NCI-H446 (cell line): ENCODE results near the gene BACE2.

Experiments
- DNase-seq, 2 experiments: peaks; one replicate each; lab custom pipeline; 2025; lab: John Stamatoyannopoulos, UW

Gene BACE2

DNA sequence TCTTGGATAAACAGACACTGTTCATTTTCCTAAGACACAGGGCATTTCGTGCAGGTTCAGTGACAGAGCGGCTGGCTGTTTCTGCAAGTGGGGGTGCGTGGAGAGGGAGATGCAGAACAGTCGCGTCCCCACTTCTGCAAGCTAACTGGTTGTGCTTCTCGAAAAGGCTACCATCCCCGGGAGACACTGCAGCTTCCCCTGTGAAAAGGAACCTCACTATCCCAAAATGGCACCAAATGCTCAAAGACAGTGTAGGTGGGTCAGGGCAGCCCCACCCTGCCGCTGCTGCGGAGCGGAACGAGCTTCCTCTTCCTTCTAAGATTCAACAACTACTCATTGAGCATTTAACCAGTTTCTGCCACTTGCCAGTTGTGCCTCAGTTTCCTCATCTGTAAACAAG is 19.2 kb upstream of the BACE2 start:
- no peak for DNase-seq

DNA sequence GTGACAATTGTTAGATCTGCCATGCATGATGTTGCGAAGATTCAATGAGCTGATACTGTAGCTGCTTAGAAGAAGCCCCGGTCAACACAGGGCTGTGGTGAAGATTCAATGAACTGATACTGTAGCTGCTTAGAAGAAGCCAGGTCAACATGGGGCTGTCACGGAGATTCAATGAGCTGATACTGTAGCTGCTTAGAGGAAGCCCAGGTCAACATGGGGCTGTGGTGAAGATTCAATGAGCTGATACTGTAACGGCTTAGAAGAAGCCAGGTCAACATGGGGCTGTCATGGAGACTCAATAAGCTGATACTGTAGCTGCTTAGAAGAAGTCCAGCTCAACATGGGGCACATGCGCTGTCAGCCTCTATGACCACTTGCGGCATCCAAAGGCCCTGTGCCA is 18.8 kb upstream of the BACE2 start:
- no peak for DNase-seq

DNA sequence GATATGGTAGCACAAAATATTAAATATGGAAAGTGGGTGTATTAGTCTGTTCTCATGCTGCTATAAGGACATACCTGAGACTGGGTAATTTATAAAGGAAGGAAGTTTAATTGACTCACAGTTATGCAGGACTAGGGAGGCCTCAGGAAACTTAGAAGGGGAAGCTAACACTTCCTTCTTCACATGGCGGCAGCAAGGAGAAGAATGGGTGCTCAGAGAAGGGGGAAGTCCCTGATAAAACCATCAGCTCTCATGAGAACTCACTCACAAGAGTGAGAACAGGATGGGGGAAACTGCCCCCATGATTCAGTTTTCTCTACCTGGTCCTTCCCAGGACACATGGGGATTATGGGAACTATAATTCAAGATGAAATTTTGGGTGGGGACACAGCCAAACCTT is 15.8 kb upstream of the BACE2 start:
- no peak for DNase-seq

DNA sequence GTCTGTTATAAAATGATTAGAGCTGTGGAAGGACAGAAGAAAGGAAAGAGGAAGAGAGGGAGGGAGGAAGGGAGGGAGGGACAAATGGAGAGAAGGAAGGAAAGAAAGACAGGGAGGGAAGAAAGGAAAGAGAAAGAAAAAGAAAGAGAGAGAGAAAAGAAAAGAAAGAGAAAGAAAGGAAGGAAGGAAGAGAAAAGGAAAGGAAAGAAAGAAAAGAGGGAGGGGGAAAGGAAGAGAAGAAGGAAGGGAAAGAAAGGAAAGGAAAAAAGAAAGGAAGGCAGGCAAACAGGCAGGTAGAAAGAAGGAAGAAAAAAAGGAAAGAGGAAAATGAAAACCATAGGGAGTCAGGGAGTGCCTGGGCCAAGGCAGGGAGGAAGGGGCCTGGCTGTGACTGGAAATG is 14.5 kb upstream of the BACE2 start:
- DNase-seq = no peak

DNA sequence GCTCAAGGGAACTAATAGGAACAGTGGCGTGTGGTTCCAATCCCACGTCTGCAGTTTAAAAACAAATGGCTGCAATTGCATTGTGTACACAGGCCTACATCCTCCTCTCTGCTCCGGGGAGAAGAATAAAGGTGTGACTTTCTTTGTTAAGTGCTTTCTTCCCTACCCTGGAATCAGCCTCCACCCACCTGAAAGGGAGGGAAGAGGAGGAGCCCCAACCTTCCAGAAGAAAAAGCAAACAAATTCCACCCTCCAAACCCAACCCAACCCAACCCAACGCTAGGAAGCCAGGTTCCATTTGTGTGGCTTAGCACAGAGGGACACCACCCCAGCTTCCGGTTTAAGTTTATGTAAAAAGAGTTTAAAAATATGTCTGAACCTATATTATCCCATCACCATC is 11.8 kb upstream of the BACE2 start:
- no peak for DNase-seq

DNA sequence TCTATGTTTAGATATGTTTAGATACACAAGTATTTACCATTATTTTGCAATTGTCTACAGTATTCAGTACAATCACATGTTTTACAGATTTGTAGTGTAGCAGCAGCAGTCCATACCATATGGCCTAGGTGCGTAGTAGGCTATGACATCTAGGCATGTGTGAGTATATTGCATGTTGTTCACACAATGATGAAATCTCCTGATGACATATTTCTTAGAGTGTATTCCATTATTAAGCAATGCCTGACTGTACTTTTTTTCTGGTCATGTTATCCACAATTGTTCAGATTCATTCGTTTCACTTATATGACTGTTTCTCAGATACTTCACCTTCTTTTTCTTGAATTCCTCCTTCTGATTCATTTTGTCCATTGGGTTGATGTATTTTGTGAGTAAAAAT is 9.9 kb upstream of the BACE2 start:
- DNase-seq = no peak

DNA sequence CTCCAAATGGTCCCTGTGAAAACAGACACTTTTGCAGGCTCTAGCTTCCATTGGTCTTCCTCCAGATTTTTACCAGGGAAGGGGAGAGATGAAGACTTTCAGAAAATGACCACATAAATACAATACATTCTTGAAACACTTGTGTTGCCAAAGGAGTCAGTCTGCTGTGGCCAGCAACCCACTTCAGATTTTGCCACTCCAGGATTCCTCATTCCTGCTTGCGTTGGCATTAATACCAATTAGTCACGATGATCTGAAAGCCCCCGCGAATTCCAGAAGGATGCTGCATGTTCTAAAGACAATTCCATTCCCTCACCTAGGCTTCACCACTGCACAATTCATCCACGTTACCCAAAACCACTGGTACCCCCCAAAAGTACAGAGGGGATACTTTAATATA is 7.9 kb upstream of the BACE2 start:
- DNase-seq = no peak

DNA sequence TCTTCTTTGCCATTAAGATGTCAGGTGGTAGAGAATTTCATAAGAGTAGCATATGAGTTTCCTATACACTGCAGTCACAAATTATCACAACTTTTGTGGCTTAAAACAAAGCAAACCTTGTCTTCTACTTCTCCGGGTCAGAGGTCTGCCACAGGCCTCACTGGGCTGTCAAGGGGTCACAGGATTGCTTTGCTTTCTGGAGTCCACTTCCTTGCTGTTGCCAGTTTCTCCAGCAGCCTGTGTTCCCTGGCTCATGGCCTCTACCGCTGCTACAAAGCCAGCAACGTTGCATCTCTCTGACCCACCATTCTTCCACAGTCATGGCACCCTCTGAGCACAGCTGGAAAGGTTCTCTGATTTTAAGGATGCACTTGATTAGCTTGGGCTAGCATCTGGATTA is 6.5 kb upstream of the BACE2 start:
- DNase-seq = no peak

DNA sequence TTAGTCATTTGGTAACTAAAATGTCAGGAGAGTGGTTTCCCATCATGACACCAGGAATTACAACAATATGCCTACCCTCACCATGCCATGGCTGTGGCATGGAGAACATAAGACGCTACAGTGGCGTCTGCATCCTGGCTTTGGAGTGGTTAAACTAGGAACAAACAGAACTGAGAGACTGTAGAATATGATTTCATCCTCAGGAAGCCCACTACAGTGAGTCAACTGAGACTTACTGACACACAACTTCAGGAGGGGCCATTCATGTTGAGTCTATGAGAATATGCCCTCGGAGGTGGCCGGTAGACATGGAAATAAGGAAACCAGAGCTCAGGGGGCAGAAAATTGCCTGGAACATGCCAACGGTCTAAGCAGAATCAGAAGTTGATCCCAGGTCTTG is 5.9 kb upstream of the BACE2 start:
- no peak for DNase-seq

DNA sequence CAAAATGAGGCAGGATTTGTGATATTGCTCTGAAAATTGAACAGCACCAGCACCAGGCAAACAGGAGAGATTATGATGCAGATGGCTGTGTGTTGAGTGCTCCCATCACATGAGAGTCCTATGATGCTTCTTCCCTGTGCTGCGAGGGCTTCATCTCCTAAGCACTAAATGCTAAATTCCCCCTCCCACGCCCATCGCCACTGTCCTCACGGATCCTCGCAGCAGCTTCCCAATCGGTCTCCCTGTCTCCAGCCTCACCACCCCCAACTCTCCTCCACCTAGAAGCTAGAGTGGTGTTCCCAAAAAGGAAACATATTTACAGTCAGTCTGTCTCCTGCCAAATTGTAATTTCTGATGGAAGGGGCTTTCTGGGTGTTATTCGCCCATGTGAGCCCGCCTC is 4.9 kb upstream of the BACE2 start:
- DNase-seq = no peak

DNA sequence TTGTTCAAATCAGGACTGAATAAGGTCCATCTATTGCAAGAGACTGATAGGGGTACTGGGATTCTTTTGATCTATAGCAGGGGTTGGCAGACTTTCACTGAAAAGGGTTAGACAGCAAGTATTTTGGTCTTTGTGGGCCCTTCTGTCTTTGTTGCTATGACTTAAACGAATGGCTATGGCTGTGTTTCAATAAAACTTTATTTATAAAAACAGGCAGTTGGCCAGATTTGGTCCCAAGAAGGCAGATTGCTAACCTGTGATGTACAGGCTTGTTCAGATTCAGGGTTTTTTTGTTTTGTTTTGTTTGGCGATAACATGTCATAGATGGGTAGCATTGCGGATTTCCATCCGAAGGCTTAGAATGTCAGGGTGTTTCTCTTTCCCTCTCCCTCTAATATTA is 3.9 kb upstream of the BACE2 start:
- DNase-seq = no peak

DNA sequence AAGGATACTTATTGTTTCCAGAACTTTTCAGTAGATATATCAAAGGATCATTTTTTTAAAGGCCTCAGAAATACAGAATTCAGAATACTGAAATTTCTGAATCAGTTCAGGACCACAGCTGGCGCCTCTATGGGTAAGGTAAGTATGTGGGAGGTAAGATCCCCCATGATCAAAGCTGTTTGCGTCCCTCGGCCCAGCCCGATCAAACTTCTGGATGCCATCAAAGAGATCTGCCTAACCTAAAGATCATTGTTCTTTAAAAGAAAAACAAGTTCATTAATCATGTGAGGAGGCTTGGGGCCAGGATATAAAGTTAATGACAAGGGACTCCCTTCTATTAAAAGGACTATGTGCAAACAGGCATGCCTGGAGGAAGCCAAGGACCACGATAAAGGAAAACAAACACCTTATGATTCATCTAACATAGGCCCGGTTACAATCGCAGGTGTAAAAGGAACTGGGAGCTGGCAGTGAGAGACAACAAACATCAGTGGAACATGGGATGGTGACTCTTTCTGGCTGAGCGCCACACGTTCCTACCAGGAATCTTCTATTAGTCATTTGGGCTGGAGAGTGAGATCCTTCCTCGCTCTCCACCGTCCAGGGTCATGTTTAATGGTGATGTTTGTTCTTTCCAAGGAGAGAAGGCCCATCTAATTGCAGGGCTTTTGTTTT is 2.8 kb upstream of the BACE2 start:
- no peak for DNase-seq

DNA sequence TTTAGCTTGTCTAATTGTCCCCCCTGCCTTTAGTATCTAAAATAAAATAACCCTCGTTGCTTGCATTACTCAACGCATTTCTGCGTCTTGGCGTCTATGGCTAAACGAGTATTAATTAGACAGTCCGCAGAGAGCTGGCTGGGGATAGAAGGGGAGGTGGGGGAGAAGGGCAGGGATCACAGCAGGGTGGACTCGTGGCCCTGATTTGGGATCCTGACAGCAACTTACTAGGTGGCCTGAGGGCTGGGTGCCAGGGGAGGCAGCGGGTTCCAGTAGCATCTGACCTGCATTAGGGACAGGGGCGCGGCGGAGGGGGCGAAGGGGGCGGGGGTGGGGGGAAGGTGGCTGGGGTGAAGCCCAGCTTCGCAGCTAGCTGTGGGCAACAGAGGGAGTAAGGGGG is 1.1 kb upstream of the BACE2 start:
- no peak for DNase-seq

DNA sequence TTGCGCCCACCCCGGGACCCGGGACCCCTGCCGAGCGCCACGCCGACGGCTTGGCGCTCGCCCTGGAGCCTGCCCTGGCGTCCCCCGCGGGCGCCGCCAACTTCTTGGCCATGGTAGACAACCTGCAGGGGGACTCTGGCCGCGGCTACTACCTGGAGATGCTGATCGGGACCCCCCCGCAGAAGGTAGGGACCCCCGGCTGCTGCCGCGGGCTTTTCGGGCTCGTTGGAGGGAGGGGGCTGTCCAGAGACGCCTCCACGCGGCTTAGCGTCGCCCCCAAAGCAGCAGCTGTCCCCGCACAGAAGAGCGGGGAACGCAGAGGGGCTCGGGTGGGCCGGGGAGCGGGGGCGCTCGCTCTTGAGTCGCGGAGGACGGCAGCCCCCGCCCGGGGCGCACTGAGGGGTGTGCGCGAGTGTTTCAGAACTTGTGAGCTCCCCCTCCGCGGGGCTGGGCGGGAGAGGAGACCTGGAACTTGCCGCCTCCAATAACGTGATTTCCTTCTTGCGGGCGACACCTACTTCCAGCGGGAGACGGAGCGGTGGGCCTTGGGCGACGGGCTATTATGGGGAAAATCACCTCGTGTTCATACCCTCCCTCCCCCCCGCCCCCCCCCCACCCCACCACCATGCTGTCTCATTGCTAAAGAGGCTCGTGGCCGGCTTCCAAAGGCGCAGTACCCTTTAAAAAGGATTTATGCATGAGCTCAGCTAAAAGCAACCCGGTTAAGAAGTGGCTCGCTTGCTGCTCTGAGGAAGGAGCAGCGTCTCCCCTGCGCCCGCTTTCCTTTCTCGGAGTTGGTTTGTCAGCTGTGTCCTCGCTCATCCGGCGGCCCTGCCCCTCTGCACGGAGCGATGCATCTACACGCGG is 664 bp downstream of the BACE2 start:
- no peak for DNase-seq

DNA sequence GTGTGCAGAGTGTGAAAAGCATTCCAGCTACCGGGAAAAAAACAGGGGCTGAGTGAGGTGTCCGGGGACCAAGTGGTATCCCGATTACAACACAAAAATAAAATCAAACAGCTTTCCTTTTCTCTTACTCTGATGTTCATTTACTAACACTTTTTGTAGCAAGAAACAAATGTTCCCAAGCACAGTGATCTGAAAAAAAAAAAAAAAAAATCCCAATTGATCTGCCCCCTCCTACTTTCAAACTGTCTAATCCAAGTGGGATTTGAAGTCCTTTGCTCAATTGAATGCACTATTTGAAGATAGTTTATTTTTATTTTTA is 1.3 kb downstream of the BACE2 start:
- no peak for DNase-seq

DNA sequence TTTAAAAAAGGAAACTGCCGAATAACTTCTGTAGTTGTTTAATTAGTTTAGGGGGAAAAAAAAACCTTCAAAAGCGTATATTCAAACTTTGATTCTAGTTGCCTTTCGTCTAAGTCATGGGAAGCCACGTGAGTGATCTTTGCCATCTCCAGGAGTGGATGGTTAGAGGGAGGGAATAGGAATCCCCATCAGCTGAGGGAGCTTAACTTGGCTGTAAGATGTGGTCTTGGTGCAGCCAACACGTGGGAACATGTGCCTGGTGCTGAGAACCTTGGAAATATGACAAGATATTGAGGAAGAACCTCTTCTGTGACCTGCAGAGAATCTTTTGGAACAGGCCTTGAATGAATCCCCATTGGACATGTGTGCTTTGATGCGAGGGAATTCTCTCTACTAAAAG is 1.7 kb downstream of the BACE2 start:
- DNase-seq = no peak

DNA sequence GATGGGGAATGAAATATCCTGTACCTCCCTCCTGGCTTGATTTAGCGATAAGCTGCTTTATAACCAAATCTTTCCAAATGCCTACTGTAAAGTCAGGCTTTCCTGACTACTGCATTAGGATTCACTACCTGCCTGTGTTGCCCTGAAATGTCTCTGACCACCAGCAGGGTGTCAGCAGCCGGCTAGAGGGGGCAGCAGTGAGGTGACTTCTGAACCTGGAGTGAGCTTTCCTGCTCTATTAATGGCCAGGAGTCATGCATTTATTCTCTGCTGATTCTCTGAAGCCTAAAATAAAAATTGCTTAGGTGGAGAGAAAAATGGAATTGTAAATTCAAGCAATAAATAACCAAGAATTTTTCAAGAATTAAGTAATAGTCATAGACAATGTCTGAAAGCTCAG is 2.5 kb downstream of the BACE2 start:
- DNase-seq = no peak

DNA sequence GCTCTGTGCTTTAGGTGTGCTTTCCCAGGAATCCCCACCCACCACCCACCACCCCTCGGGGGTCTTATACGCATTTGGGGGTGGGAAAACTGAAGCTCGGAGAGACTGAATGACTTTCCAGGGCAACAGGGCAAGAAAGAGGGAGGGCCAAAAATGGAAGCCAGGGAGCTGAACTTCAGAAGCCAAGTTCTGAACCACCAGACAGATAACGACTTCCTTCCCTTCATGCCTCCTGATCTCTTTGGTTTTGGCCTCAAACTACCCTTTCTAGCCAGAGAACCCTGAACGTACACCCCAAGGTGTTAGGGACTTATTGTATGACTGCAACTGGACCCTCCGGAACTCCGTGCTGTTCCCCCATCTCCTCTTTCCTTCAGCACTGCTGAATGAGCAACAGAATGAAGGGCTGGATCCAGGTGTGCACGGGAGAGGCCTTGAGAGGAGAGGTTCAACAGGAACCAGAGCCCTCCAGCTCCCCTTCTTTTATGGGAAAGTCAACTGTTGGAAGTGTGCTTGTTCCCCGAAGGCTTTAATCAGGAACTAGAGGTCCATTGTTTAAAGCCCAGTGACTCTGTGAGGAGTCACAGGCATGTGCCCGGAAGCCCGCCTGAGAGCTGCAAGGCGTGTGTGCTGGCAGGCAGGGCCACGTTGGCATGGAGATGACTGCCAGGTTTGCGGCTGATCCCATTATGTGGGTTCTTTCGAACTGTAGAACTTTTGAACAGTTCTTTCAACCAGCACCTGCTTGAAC is 3.1 kb downstream of the BACE2 start:
- no peak for DNase-seq

DNA sequence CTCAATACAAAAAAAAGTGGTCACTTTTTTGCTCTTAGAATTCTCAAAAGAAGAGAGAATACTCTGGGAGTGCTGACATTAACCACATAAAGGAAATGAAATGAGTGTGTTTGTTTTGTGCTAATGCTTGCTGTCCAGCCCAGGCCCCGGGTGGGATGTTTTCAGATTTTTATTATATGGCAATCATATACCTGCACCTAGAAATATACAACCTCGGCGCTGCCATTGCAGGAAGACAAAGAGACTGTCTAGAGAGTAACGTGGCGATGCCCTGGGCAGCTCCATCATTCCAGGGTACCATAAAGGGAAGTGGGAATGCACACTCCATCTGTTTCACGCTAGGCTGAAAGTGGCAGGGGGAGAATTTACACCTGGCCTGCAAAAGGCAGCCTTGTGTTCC is 7.1 kb downstream of the BACE2 start:
- no peak for DNase-seq

DNA sequence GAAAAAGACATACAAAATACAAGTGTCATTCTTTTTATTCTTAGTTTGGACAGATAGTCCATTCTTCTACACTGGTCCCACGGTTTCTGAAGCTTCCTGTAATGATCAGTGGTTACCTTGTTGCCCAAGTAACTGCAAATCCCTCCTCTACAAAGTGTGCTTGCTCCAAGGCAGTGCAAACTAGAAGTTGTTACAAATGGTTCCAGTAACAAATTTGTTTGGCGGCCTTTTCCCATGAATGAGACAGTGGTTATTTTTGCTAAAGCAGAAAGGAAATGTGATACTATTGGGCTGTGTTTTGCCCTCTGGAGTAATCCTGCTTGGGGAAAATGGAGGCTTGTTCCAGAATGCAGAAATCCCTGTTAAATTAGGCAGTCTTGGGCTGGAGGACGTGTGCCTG is 8.9 kb downstream of the BACE2 start:
- no peak for DNase-seq

DNA sequence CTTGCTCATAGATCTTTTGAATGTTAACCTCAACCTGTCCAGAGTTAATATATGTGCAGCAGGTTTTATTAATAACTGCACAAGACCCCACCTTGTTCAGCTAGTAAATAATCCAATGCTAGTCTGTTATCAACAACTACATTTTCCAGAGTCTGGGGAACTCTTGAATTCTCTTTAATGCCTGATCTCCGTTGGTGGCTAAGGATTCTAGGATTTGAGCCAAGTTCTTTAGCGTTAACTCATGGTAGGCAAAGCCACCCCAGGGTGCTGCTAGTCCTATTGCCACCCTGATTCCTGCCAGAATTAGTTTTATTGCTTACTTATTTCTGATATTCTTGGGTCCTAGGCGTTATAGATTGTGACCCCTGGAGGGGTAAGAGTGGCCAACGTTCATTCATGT is 12.8 kb downstream of the BACE2 start:
- no peak for DNase-seq

DNA sequence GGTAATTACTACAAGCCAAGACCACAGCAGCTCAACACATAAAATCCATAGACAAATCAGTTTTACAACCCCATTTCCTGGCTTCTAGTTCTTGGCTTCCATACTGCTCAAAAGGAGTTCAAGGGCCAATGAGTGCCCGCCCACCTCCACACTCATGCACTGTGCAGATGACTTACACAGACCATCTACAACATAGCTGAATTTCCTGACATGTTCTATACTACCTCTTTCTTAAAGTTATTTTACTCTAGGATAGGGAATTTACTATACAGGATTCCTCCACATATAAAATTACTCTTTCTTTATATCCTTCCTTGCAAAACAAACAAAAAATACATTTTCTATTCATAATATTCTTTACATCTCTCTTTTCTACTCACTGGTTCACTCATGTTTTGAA is 14.6 kb downstream of the BACE2 start:
- DNase-seq = no peak

DNA sequence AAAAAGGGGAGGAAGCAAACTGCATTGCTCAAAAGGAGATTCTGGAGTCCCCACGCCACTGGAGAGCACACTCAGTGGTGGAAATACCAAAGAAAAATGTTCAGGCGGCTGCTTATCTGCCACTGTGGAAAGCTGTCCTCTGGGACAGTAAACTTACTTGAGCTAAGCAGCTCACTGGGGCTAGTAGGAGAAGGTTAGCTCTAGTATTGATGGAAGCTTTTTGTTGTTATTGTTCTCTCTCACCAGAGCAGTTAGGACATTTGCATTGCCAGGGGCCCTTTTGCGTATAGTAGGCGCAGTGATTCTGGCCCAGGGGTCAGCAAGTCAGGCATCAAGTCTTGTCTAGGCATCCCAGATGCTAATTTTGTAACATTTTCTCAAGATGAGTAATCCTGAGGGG is 15.6 kb downstream of the BACE2 start:
- no peak for DNase-seq
